GM08714 (cell line): Measurements from ENCODE around the gene BCAT1.
A peak's percentile ranks its signal among the peaks of the same experiment; 100 is the strongest.

Experiments used
- H3K4me3 ChIP-seq: fragments of 200-500 bp; sonication (Bioruptor generic); 2 replicates; pipeline ENCODE4 v1.5.1; 2014; ENCODE audit warnings: mild to moderate bottlenecking, low read length, inconsistent platforms
- ZNF274 ChIP-seq: IDR thresholded peaks from 2 replicates; pipeline ENCODE4 v1.6.1; 2012; ENCODE audit warnings: mild to moderate bottlenecking, low read depth, low read length

Gene BCAT1, protein sequence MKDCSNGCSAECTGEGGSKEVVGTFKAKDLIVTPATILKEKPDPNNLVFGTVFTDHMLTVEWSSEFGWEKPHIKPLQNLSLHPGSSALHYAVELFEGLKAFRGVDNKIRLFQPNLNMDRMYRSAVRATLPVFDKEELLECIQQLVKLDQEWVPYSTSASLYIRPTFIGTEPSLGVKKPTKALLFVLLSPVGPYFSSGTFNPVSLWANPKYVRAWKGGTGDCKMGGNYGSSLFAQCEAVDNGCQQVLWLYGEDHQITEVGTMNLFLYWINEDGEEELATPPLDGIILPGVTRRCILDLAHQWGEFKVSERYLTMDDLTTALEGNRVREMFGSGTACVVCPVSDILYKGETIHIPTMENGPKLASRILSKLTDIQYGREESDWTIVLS

DNA sequence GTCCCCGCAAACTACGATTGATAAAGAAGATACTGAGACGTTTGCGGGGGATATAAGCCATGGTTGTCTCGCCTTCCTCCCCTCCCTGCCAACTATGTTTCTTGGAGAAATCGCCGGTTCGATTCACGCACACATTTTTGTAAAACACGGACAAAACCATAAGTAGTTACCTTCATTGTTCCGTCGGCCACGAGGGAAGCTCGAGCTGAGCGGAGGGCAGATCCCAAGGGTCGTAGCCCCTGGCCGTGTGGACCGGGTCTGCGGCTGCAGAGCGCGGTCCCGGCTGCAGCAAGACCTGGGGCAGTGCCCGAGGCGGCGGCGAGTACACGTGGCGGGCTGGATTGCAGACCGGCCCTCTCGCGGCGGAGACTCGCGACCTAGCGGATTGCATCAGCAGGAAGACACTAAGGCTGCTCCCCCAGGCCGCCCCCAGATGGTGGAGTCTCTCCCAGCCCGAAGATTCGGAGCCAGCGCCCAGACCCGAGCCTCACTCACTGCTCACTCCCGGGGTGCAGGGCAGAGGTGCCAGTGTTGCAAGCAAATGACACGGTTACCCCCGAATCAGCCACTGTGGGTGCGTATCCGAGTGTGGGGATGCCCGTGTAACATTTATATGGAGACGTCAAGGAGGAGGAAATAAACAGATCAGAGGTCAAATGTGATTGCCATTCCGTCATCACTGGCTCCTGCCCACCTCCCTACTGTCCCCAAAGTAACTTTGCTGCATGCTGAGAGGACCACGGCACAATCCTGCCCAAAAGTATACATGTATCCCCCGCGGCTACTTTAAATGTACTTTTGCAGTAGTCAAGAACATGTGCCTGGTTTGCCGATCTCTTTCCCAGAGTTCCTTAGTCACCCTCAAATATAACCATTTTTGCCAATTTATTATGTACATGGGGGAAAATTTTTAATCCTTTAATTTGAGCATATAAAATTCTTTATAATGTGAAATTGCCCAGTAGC, at the start of gene BCAT1:
BCAT1 (minus strand) TSS at position 345 of the 966 bp plus-strand sequence; CDS start at position 176, 169 bp downstream.
- TF ChIP-seq ZNF274: no peak
- peak within 1 kb of the TSS; percentile 69 for H3K4me3 ChIP-seq

- H3K4me3 ChIP-seq: no peak overlapping the region
- no peak for TF ChIP-seq ZNF274
Observed at GRCh38 chr12:24997970-24998582, 49.2 kb upstream of the BCAT1 start.

- peak overlapping the region; percentile 26; the same call in 1 of the 2 replicates for H3K4me3 ChIP-seq
- TF ChIP-seq ZNF274: no peak
Observed at GRCh38 chr12:24997496-24997895, 48.6 kb upstream of the BCAT1 start.

GRCh38 chr12:24996820-24997219, 47.9 kb upstream of the BCAT1 start:
- no peak for TF ChIP-seq ZNF274
- peak overlapping the region; percentile 32; the same call in 1 of the 2 replicates for H3K4me3 ChIP-seq

DNA sequence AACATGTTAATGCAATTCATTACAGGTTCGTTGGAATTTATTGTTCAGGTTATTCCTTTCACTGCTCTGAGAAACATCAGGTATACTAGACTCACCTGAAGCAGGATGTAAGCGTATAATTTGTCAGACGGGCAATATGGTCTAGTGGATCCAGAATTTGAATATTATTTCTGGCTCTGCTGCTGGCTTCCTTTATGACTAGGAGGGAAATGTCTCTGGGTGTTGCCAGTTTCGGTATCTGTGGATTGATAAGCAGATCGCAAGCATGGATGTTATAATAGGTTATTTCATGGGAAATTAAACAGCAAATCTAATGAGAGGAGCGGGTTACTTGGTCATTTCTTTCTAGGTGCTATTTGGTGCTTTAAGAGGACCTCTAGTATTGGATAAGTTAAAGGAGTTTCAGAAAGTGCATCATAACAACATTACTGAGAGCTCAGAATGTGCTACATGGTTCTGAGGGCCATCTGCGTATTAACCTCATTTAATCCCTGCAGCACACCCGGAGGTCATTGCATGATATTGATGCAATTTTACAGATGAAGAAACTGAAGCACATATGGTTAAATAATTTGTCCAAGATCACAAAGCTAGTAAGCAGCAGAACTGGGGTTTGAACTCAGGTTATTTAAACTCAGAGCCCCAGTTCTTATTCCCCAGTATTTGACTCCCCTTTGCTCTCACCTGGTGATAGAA, 47.3 kb upstream of the BCAT1 start:
- peak overlapping the region; percentile 32; the same call in 1 of the 2 replicates for H3K4me3 ChIP-seq
- TF ChIP-seq ZNF274: no peak

DNA sequence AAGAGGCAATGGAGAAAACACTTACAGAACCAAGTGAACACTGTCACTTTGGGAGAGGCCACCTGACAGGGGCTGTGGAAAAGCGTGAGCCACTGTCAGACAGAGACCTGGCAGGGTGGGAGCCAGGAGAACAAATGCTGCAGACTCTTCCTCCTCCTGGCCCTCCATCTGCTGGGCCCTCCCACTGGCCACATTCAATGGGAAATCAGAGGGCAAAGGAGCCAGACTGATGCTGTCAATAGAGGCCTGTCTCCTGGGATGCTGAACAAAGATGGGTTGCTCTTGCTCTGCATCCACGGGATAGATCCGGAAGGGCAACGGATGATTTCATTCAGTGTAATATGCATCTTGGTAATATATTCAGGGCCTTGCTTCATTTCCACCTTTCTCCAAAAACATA, 44.9 kb upstream of the BCAT1 start:
- TF ChIP-seq ZNF274: no peak
- H3K4me3 ChIP-seq: no peak overlapping the region

DNA sequence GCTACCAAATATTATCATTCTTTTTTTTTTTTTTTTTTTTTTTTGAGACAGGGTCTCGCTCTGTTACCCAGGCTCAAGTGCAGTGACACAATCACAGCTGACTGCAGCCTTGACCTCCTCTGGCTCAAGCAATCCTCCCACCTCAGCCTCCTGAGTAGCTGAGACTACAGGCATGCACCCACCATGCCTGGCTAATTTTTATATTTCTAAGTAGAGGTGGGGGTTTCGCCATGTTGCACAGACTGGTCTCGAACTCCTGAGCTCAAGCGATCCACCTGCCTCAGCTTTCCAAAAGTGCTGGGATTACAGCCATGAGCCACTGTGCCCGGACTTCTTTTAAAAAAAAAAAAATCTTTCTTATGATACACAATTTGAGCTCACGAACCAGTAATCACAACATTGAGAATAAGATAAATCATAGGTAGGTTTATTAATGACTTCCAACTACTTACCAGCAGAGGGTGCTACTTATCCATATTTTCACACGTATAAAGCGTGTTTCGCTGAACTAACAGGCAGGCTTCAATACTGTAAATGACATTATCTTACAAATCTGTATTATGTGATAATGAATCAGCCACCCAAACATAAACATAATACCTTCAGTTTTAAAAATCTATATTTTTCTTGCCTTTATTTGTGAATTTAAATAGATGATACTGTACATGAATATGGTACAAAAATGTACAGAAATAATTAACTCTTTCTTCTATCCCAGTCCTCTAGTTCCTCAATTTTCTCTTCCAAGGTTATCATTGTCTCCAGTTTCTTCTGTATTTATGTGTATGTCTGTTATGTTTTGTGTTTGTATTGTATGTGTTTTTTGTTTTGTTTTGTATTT, 42.5 kb upstream of the BCAT1 start:
- TF ChIP-seq ZNF274: no peak
- H3K4me3 ChIP-seq: no peak overlapping the region

DNA sequence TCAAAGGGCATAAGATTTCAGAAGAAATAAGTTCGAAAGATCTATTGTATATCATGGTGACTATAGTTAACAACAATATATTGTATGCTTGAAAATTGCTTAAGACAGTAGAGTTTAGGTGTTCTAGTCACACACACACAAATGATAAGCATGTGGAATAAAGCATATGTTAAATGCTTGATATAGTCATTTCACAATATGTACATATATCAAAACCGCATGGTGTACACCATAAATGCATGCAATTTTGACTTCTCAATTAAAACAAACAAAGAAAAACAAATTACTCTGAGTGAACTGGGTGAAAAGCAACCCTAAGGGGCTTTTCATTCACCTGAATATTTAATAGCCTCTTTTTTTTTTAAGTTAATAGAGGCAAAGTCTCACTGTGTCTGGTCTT, 40.3 kb upstream of the BCAT1 start:
- H3K4me3 ChIP-seq: no peak overlapping the region
- TF ChIP-seq ZNF274: no peak

DNA sequence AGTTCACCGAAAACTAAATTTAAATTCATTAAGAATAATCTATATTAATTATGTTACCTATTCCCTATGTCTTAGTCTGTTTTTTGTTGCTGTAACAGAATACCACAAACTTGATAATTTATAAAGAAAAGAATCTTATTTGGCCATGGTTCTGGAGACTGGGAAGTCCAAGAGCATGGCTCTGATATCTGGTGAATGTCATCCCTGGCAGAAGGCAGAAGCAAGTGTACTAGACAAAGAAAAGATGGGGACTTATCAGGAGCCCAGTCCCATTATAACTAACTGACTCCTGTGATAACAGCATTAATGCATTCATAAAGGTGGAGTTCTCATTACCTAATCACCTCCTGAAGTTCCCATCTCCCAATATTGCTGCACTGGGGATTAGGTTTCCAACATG, 33.3 kb upstream of the BCAT1 start:
- no peak overlapping the region for H3K4me3 ChIP-seq
- TF ChIP-seq ZNF274: no peak

DNA sequence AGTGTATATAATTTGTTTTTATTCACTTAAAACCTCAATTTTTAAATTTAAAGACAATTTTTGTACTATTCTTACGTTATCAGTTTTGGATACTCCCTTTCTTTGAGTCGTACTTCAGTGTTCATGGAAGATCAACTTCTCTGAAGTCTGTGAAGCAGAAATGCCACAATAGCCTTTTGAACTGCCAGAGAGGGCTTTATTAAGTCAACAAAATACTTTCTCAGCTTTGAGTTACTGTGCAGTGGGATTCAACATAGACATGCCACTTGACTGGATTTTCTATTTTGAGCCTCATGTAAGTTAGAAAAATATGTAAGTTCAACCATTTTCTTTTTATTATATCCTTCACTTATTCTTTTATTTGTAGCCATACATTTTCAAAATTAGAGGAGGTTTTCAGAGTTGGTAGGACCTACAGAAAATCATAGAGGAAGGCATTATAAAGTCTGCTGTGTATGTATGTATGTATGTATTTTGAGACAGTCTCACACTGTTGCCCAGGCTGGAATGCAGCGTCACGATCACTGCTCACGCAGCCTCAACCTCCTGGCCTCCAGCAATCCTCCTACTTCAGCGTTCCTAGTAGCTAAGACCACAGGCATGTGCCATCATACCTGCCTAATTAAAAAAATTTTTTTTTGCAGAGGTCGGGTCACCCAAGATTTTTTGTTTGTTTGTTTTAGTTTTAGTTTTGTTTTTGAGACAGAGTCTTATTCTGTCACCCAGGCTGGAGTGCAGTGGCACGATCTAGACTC, 31.3 kb upstream of the BCAT1 start:
- TF ChIP-seq ZNF274: no peak
- H3K4me3 ChIP-seq: no peak overlapping the region

DNA sequence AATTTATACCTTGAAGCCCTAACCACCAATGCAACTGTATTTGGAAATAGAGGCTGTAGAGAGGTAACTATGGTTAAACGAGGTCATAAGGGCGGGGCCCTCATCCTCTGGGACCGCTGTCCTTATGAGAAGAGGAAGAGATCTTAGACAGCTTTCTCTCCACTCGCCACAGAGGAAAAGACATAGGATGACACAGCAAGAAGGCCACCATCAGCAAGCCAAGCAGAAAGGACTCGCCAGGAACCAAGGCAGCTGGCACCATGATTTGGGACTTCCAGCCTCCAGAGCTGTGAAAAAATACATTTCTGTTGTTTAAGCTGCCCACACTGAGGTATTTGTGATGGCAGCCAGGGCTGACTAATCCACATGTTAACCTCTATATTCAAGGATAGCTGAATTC, 30.4 kb upstream of the BCAT1 start:
- TF ChIP-seq ZNF274: no peak

DNA sequence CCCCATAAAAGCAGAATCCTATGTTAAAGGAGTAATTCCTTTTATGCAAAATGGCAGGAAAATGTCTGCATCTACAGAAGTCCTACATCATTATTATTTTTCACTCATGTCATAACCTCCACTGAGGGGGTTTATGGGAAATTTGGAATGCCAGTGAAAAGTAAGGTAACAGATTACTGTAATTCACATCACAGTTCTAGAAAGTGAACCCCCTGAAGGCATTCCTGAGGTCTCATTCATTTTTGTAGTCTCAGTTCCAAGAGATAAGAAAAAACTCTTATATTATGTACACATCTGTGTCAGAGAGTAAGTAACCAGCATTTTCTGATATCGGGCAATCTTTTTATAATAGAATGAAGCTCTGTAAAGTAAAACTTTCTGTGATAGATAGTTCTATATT, 28.8 kb upstream of the BCAT1 start:
- no peak overlapping the region for H3K4me3 ChIP-seq
- no peak for TF ChIP-seq ZNF274

More for the DNA sequence above, 30.4 kb upstream of the BCAT1 start:
- H3K4me3 ChIP-seq: no peak overlapping the region
